Measurements from ENCODE around the gene RXYLT1. TPM values are rescaled to one million over a fixed set of nuclear protein-coding genes. Genes with fewer than 3 reads are reported as not detected.
"Not testable (repeated sequence)": the region's sequence is repeated elsewhere in the genome, so short reads cannot be mapped to it uniquely, and the experiment has no call there.

The RXYLT1 gene
- polyA plus RNA-seq, 1 donor from 2014 or later = 30.5 TPM

DNA sequence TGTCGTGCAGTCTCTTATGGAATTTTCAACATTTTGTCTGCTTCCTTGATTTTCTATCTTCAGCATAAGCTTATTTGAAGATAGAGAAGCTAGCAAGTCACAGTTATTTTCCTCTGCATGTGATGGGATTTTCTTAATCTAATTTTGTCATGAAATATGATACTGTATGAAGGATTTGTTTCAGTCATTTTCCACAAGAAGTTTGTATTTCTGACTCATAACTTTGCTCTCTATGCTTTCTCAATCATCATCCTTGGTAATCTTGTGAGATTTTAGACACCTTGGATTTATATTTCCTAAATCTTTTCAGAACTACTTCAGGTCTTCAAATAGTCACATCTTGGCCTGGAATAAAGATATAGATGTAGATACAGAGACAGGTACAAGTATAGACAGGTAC lies 38.3 kb upstream of the RXYLT1 start:
- not testable (repeated sequence) for H3K4me2 ChIP-seq (ENCODE audit: low read length); H3K9me3 ChIP-seq (ENCODE audit: low read length); H3K27ac ChIP-seq (ENCODE audit: low read length); H3K4me3 ChIP-seq (ENCODE audit: low read length); H3F3A ChIP-seq (ENCODE audit: insufficient read depth, low read length, poor library complexity, severe bottlenecking); H3K79me2 ChIP-seq (replicated peaks; ENCODE audit: insufficient read depth, low read length); H3K9me2 ChIP-seq (ENCODE audit: insufficient read depth, low read length); H3K27me3 ChIP-seq (ENCODE audit: insufficient read depth, low read depth, low read length); H3K36me3 ChIP-seq (ENCODE audit: insufficient read depth, low read length); H2AFZ ChIP-seq (ENCODE audit: low read depth, low read length); H3K9ac ChIP-seq (ENCODE audit: low read length); H4K20me1 ChIP-seq (ENCODE audit: insufficient read depth)

DNA sequence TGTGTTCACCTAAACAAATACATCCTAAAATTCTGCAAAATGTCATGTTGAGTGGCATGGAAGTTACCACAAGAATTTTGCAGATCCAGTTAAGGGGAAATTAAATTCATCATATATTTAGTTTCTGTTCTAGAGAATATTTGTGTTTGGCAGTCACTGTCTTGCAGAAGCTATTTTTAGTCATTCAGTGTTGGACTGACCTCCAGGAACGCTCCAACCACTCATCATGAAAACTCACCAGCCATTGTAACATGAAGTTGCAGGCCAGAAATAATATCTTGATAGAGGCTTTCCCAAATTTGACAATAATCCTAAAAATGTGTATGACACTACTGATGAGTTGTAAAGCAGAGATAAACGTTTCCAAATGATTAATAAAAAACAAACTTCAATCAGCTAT lies 35.6 kb upstream of the RXYLT1 start:
- H4K20me1 ChIP-seq (ENCODE audit: insufficient read depth); H3K9me2 ChIP-seq (ENCODE audit: insufficient read depth, low read length); H3K36me3 ChIP-seq (ENCODE audit: insufficient read depth, low read length); H3K27me3 ChIP-seq (ENCODE audit: insufficient read depth, low read depth, low read length); H3K4me2 ChIP-seq (ENCODE audit: low read length); H3K9me3 ChIP-seq (ENCODE audit: low read length); H3K4me3 ChIP-seq (ENCODE audit: low read length); H2AFZ ChIP-seq (ENCODE audit: low read depth, low read length); H3F3A ChIP-seq (ENCODE audit: insufficient read depth, low read length, poor library complexity, severe bottlenecking); H3K27ac ChIP-seq (ENCODE audit: low read length); H3K79me2 ChIP-seq (replicated peaks; ENCODE audit: insufficient read depth, low read length); H3K9ac ChIP-seq (ENCODE audit: low read length): not testable (repeated sequence)

DNA sequence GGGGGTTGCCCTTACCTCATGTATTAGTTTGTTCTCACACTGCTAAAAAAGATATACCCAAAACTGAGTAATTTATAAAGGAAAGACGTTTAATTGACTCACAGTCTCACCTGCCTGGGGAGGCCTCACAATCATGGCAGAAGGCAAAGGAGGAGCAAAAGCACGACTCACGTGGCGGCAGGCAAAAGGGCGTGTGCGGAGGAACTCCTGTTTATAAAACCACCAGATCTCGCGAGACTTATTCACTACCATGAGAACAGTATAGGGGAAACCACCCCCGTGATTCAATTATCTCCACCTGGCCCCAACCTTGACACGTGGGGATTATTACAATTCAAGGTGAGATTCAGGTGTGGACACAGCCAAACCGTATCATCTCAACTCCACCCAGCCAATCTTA lies 33.2 kb upstream of the RXYLT1 start:
- not testable (repeated sequence) for H3K27me3 ChIP-seq (ENCODE audit: insufficient read depth, low read depth, low read length); H4K20me1 ChIP-seq (ENCODE audit: insufficient read depth); H3K36me3 ChIP-seq (ENCODE audit: insufficient read depth, low read length); H3K4me2 ChIP-seq (ENCODE audit: low read length); H3K79me2 ChIP-seq (replicated peaks; ENCODE audit: insufficient read depth, low read length); H3K4me3 ChIP-seq (ENCODE audit: low read length); H3K9me2 ChIP-seq (ENCODE audit: insufficient read depth, low read length); H3K9me3 ChIP-seq (ENCODE audit: low read length); H3K9ac ChIP-seq (ENCODE audit: low read length); H2AFZ ChIP-seq (ENCODE audit: low read depth, low read length); H3K27ac ChIP-seq (ENCODE audit: low read length); H3F3A ChIP-seq (ENCODE audit: insufficient read depth, low read length, poor library complexity, severe bottlenecking)

DNA sequence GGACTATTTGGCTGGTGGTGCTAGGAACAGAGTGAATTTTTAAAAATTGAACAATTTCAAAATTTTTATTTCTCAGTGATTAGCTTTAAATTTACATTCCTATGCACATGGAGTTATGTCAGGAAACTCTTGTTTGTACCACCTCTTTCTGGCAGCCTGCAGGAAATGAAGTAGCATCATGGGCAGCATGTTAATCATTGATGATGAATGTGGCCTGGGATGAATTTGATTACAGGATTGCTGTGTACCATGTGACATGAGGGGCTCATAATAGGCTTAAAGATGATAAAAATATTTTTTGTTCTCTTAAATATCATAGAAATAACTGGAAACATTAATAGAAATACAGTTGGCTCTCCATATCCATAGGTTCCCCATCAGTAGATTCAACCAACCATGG lies 32.6 kb upstream of the RXYLT1 start:
- H3K9ac ChIP-seq (ENCODE audit: low read length); H3K9me3 ChIP-seq (ENCODE audit: low read length); H3K79me2 ChIP-seq (replicated peaks; ENCODE audit: insufficient read depth, low read length); H3K27me3 ChIP-seq (ENCODE audit: insufficient read depth, low read depth, low read length); H3K4me2 ChIP-seq (ENCODE audit: low read length); H3K9me2 ChIP-seq (ENCODE audit: insufficient read depth, low read length); H2AFZ ChIP-seq (ENCODE audit: low read depth, low read length); H3F3A ChIP-seq (ENCODE audit: insufficient read depth, low read length, poor library complexity, severe bottlenecking); H4K20me1 ChIP-seq (ENCODE audit: insufficient read depth); H3K4me3 ChIP-seq (ENCODE audit: low read length); H3K36me3 ChIP-seq (ENCODE audit: insufficient read depth, low read length); H3K27ac ChIP-seq (ENCODE audit: low read length): not testable (repeated sequence)

DNA sequence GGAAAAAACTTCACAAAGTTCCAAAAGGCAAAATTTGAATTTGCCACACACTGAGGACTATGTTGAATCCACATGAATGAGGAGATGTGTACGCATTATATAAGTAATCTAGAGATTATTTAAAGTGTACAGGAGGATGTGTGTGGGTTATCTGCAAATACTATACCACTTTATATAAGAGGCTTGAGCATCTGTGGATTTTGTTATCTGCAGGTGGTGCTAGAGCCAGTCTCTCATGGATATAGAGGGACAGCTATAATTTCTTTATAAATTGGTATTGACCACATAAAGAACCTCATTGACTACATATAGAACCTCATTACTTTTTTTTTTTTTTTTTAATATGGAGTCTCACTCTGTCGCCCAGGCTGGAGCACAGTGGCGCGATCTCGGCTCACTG lies 32.2 kb upstream of the RXYLT1 start:
- Histone ChIP-seq H3K4me2 (ENCODE audit: low read length) (no peak overlapping the region), H3K27me3 (ENCODE audit: insufficient read depth, low read depth, low read length) (no peaks in the 10 kb centered on the region), H2AFZ (ENCODE audit: low read depth, low read length) (no peak overlapping the region), H3K9me2 (ENCODE audit: insufficient read depth, low read length) (no peaks in the 10 kb centered on the region), H4K20me1 (ENCODE audit: insufficient read depth) (no peaks in the 10 kb centered on the region), H3K27ac (ENCODE audit: low read length) (no peak overlapping the region), H3K79me2 (replicated peaks; ENCODE audit: insufficient read depth, low read length) (no peaks in the 10 kb centered on the region), H3K36me3 (ENCODE audit: insufficient read depth, low read length) (no peaks in the 10 kb centered on the region), H3K9me3 (ENCODE audit: low read length) (no peaks in the 10 kb centered on the region), H3K4me3 (ENCODE audit: low read length) (no peak overlapping the region), H3F3A (ENCODE audit: insufficient read depth, low read length, poor library complexity, severe bottlenecking) (no peaks in the 10 kb centered on the region), H3K9ac (ENCODE audit: low read length) (no peak overlapping the region)
- TF ChIP-seq EZH2 (IDR thresholded peaks at IDR 0.05; ENCODE audit: borderline replicate concordance, insufficient read depth, low read length, poor library complexity, severe bottlenecking) = no peak
- TF ChIP-seq MXI1 (conservative IDR thresholded peaks at IDR 0.05; ENCODE audit: poor library complexity, severe bottlenecking) = no peak
- no peak for TF ChIP-seq SMC3 (conservative IDR thresholded peaks at IDR 0.05; ENCODE audit: poor library complexity)
- TF ChIP-seq RAD21 (conservative IDR thresholded peaks at IDR 0.05) = no peak
- TF ChIP-seq, protein P1, sequence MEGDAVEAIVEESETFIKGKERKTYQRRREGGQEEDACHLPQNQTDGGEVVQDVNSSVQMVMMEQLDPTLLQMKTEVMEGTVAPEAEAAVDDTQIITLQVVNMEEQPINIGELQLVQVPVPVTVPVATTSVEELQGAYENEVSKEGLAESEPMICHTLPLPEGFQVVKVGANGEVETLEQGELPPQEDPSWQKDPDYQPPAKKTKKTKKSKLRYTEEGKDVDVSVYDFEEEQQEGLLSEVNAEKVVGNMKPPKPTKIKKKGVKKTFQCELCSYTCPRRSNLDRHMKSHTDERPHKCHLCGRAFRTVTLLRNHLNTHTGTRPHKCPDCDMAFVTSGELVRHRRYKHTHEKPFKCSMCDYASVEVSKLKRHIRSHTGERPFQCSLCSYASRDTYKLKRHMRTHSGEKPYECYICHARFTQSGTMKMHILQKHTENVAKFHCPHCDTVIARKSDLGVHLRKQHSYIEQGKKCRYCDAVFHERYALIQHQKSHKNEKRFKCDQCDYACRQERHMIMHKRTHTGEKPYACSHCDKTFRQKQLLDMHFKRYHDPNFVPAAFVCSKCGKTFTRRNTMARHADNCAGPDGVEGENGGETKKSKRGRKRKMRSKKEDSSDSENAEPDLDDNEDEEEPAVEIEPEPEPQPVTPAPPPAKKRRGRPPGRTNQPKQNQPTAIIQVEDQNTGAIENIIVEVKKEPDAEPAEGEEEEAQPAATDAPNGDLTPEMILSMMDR (IDR thresholded peaks at IDR 0.05; ENCODE audit: poor library complexity, severe bottlenecking) = no peak
- no peak for TF ChIP-seq TAF1 (IDR thresholded peaks at IDR 0.05; ENCODE audit: low read depth)
- no peak for TF ChIP-seq EP300 (conservative IDR thresholded peaks at IDR 0.05; ENCODE audit: poor library complexity, severe bottlenecking)
- TF ChIP-seq, protein P2, sequence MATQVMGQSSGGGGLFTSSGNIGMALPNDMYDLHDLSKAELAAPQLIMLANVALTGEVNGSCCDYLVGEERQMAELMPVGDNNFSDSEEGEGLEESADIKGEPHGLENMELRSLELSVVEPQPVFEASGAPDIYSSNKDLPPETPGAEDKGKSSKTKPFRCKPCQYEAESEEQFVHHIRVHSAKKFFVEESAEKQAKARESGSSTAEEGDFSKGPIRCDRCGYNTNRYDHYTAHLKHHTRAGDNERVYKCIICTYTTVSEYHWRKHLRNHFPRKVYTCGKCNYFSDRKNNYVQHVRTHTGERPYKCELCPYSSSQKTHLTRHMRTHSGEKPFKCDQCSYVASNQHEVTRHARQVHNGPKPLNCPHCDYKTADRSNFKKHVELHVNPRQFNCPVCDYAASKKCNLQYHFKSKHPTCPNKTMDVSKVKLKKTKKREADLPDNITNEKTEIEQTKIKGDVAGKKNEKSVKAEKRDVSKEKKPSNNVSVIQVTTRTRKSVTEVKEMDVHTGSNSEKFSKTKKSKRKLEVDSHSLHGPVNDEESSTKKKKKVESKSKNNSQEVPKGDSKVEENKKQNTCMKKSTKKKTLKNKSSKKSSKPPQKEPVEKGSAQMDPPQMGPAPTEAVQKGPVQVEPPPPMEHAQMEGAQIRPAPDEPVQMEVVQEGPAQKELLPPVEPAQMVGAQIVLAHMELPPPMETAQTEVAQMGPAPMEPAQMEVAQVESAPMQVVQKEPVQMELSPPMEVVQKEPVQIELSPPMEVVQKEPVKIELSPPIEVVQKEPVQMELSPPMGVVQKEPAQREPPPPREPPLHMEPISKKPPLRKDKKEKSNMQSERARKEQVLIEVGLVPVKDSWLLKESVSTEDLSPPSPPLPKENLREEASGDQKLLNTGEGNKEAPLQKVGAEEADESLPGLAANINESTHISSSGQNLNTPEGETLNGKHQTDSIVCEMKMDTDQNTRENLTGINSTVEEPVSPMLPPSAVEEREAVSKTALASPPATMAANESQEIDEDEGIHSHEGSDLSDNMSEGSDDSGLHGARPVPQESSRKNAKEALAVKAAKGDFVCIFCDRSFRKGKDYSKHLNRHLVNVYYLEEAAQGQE (IDR thresholded peaks at IDR 0.05; ENCODE audit: borderline replicate concordance) = no peak
- TF ChIP-seq POLR2AphosphoS5 (IDR thresholded peaks at IDR 0.05) = no peak
